Peyer's patch (tissue), 4 donors: ENCODE data around the gene CDNF. TPM values are rescaled to one million over a fixed set of nuclear protein-coding genes. Genes with fewer than 3 reads are reported as not detected.
"Not testable (repeated sequence)": the region's sequence is repeated elsewhere in the genome, so short reads cannot be mapped to it uniquely, and the experiment has no call there.

ENCODE experiments used
- DNase-seq, 3 donors: peaks; one replicate each; pipeline ENCODE4 v3.0.0-alpha.2; 2017 to 2019
- H3K27ac ChIP-seq, 4 donors: fragments of 200-600 bp; sonication (generic); one replicate each; pipeline ENCODE4 v1.5.1; 2016 to 2019
- H3K27me3 ChIP-seq, 2 donors: fragments of 200-600 bp; sonication (generic); one replicate each; pipeline ENCODE4 v1.5.1; 2019
- H3K36me3 ChIP-seq, 3 donors: fragments of 200-600 bp; sonication (generic); one replicate each; pipeline ENCODE4 v1.5.1; 2016 to 2019
- H3K4me1 ChIP-seq, 4 donors: fragments of 200-600 bp; sonication (generic); one replicate each; pipeline ENCODE4 v1.5.1; 2016 to 2019
- H3K4me3 ChIP-seq, 4 donors: fragments of 200-600 bp; sonication (generic); 1 replicate in 3 of 4; 2 replicates in 1 of 4; pipeline ENCODE4 v1.5.1; 2016 to 2019; ENCODE audit warnings: mild to moderate bottlenecking in 1 of 4
- H3K9me3 ChIP-seq, 4 donors: fragments of 200-600 bp; sonication (generic); one replicate each; pipeline ENCODE4 v1.5.1; 2016 to 2019; ENCODE audit warnings: mild to moderate bottlenecking in 1 of 4
- POLR2A ChIP-seq, 2 donors: fragments of 450-650 bp; IDR thresholded peaks; one replicate each; pipeline ENCODE4 v1.5.1; 2017; ENCODE audit warnings: antibody characterized with exemption in 2 of 2, mild to moderate bottlenecking in 2 of 2, moderate library complexity in 2 of 2
- total RNA-seq, 4 donors: library from RNA; depleted of rRNA; stranded (reverse); fragments of >200 nt; gene quantifications; one replicate each; pipeline ENCODE4 v1.1.0, GENCODE V29; 2016
- TF ChIP-seq, protein P1 (sequence below), 6 experiments: fragments of 450-650 bp in 4 of 6; fragments of 200-600 bp in 2 of 6; sonication (generic) in 1 of 6; IDR thresholded peaks; one replicate each; pipeline ENCODE4 v1.5.1; 2017 to 2019; ENCODE audit warnings: antibody characterized with exemption in 6 of 6, mild to moderate bottlenecking in 3 of 6, moderate library complexity in 1 of 6

The CDNF gene
- total RNA-seq, 4 donors from 2014 or later, result 3.1 to 6.7 (median 4.0) TPM; not detected in 1

DNA sequence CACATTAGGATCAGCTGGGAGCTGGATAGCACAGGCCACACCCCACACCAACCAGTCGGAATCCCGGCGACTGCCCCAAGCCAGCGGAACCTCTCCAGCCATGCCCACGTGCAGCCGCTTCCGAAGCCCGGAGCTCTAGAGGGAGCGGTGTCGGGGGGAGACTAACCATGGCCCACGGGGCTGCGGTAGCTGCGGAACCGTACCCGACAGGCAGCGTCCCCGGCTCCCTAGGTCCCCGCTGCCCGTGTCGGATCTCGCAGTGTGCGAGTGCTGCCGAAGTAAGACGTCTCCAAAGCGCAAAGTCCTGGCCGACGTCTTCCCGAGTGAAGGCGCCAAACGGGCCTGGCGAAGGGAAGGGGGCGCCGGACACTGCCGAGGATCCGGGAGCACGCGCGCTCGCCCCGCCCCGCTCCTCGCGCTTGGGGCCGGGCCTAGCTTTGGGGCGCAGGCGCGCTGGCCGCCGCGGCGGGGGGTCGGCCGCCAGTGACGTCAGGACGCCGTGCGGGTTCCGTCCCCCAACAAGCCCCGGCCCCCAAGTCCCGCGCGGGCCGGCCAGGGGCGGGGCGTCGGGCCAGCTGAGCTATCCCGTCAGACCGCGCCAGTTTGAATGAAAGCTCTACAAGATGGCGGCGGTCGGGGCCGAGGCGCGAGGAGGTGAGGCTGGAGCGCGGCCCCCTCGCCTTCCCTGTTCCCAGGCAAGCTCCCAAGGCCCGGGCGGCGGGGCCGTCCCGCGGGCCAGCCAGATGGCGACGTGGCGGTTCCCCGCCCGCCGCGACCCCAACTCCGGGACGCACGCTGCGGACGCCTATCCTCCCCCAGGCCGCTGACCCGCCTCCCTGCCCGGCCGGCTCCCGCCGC lies 40.7 kb upstream of the CDNF start, which contains the start of gene SUV39H2:
TSS of gene SUV39H2 (plus strand) at position 601 of the 858 bp plus-strand sequence. CDS start at position 624, 23 bp downstream.
- peak; percentile 93 to 97 (median 97) for DNase-seq
- Histone ChIP-seq H3K4me3 (peak within 1 kb of the TSS; percentile 83 to 99 (median 93)), H3K27me3 (no peaks in the 10 kb centered on the region), H3K27ac (peak within 1 kb of the TSS; percentile 83 to 93 (median 90)), H3K36me3 (no peaks in the 10 kb centered on the region), H3K9me3 (no peaks in the 10 kb centered on the region), H3K4me1 (peaks cover 0 to 15% (median 0%) of the 10 kb centered on the region in 4 donors)
- TF ChIP-seq POLR2A (IDR thresholded peaks at IDR 0.05), result peak; percentile 70 to 73
- TF ChIP-seq, protein P1, sequence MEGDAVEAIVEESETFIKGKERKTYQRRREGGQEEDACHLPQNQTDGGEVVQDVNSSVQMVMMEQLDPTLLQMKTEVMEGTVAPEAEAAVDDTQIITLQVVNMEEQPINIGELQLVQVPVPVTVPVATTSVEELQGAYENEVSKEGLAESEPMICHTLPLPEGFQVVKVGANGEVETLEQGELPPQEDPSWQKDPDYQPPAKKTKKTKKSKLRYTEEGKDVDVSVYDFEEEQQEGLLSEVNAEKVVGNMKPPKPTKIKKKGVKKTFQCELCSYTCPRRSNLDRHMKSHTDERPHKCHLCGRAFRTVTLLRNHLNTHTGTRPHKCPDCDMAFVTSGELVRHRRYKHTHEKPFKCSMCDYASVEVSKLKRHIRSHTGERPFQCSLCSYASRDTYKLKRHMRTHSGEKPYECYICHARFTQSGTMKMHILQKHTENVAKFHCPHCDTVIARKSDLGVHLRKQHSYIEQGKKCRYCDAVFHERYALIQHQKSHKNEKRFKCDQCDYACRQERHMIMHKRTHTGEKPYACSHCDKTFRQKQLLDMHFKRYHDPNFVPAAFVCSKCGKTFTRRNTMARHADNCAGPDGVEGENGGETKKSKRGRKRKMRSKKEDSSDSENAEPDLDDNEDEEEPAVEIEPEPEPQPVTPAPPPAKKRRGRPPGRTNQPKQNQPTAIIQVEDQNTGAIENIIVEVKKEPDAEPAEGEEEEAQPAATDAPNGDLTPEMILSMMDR (IDR thresholded peaks at IDR 0.05), result peak in 1 of 6 experiments; percentile 18

DNA sequence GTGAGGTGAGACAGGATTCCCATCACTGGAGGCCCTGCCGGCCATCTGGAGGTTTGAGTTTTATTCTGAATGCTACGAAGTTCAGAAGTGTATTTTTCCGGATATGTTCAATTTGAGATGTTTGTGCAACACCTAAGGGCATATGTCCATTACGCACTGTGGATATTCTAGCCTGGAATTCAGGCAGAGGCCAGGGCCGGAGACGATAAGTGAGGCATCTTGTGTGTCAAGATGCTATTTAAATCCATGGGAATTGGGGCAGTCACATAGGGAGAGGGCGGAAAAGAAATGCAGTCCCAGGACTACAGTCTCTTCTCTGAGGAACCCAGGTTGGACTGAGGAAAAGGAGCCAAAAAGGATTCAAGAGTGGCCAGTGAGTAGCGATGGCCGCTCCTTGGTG lies 38.9 kb upstream of the CDNF start:
- H3K27ac ChIP-seq, result no peak overlapping the region
- H3K4me1 ChIP-seq, result peaks cover 0 to 15% (median 0%) of the 10 kb centered on the region in 4 donors
- no peak overlapping the region for H3K4me3 ChIP-seq
- no peak for TF ChIP-seq POLR2A (IDR thresholded peaks at IDR 0.05)
- DNase-seq, result no peak
- H3K9me3 ChIP-seq, result no peaks in the 10 kb centered on the region
- no peaks in the 10 kb centered on the region for H3K36me3 ChIP-seq
- H3K27me3 ChIP-seq, result no peaks in the 10 kb centered on the region

DNA sequence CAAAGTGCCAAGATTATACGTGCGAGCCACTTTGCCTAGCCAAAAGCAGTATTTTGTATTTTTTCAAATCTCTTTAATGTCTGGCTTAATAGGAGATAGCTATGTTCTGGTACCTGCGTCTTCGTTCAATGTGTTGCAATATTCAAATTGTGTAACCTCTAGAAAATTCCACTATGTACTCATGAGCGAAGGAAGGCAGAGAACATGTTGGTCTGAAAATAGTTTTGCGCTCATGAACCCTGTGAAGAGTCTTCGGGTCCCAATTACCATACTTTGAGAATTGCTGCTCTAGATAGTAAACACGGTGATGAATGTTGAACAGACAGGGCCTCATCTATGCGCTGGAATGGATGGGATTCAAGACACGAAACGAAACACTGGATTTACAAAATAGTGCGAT lies 38.1 kb upstream of the CDNF start:
- H3K27me3 ChIP-seq, result no peaks in the 10 kb centered on the region
- peaks cover 0 to under 1% (median 0%) of the 10 kb centered on the region in 3 donors for H3K36me3 ChIP-seq
- no peak overlapping the region for H3K27ac ChIP-seq
- TF ChIP-seq POLR2A (IDR thresholded peaks at IDR 0.05), result no peak
- TF ChIP-seq, protein P1 (IDR thresholded peaks at IDR 0.05), result no peak
- DNase-seq, result no peak
- H3K4me3 ChIP-seq, result no peak overlapping the region
- no peaks in the 10 kb centered on the region for H3K9me3 ChIP-seq
- peaks cover 0 to 15% (median 0%) of the 10 kb centered on the region in 4 donors for H3K4me1 ChIP-seq

DNA sequence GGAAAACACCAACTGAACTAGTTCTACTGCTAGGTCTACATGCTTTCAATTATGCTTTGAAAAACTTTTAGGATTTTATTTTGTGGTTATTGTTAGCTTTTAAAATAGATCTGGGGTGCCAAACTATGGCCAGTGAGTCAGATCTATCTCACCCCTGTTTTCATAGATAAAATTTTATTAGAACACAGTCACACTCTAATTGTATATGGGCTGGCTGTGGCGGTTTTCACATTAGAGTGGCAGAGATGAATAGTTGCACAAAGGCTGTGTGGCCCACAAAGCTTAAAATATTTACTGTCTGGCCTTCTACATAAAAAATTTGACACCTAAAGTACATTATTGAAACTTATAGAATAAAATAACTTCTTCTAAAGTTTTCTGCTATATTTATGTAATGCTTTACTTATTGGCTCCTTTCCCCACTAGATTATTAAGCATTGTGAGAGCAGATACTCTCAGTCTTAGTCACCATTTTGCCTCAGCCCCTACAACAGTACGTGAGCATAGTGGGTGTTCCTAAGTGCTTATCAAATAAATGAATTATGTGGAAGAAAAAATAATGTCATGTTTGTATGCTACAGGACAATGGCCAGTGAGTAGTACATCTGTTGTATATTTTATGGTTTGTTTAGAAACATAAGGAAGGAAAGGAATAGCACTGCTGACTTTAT lies 35.4 kb upstream of the CDNF start:
- H3K4me3 ChIP-seq, result no peak overlapping the region
- peaks cover 0 to 10% (median 0%) of the 10 kb centered on the region in 4 donors for H3K4me1 ChIP-seq
- H3K9me3 ChIP-seq, result no peaks in the 10 kb centered on the region
- TF ChIP-seq POLR2A (IDR thresholded peaks at IDR 0.05), result no peak
- TF ChIP-seq, protein P1 (IDR thresholded peaks at IDR 0.05), result no peak
- DNase-seq, result no peak
- no peaks in the 10 kb centered on the region for H3K27me3 ChIP-seq
- no peak overlapping the region for H3K27ac ChIP-seq
- peaks cover 0 to 28% (median 0%) of the 10 kb centered on the region in 3 donors for H3K36me3 ChIP-seq

DNA sequence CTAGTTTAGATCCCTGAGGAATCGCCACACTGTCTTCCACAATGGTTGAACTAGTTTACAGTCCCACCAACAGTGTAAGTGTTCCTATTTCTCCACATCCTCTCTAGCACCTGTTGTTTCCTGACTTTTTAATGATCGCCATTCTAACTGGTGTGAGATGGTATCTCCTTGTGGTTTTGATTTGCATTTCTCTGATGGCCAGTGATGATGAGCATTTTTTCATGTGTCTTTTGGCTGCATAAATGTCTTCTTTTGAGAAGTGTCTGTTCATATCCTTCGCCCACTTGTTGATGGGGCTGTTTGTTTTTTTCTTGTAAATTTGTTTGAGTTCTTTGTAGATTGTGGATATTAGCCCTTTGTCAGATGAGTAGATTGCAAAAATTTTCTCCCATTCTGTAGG lies 27.0 kb upstream of the CDNF start:
- Histone ChIP-seq H3K4me1 (peaks cover 0 to 15% (median 0%) of the 10 kb centered on the region in 4 donors), H3K36me3 (peaks cover 0 to 42% (median 0%) of the 10 kb centered on the region in 3 donors)
- DNase-seq, H3K9me3 ChIP-seq, H3K4me3 ChIP-seq, H3K27me3 ChIP-seq, H3K27ac ChIP-seq: not testable (repeated sequence)

DNA sequence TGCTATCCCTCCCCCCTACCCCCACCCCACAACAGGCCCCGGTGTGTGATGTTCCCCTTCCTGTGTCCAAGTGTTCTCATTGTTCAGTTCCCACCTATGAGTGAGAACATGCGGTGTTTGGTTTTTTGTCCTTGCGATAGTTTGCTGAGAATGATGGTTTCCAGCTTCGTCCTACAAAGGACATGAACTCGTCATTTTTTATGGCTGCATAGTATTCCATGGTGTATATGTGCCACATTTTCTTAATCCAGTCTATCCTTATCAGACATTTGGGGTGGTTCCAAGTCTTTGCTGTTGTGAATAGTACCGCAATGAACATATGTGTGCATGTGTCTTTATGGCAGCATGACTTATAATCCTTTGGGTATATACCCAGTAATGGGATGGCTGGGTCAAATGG lies 26.6 kb upstream of the CDNF start:
- not testable (repeated sequence) for H3K27me3 ChIP-seq, H3K27ac ChIP-seq, H3K9me3 ChIP-seq, DNase-seq, H3K4me3 ChIP-seq
- Histone ChIP-seq H3K4me1 (peaks cover 0 to 16% (median 0%) of the 10 kb centered on the region in 4 donors), H3K36me3 (peaks cover 0 to 38% (median 0%) of the 10 kb centered on the region in 3 donors)

DNA sequence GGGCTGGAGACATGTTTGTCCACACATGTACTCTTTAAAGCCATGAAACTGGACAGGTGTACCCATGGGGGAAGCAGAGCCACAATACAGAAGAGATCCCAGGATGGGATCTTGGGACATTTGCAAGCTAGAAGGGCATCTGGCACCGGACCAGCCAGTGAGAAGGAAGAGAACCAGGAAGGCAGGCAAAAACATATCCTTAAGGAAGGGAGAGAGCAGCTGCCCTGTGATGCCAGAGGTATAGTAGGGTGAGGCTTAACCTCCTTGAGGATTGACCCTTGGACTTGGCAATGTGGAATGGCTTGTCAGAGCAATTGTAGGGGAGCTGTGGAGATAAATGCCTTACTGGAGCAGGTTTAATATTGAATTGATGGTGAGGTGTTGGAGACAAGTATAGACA lies 23.0 kb upstream of the CDNF start:
- H3K4me3 ChIP-seq, result no peak overlapping the region
- peak overlapping the region in 3 of 4 donors; percentile 50 to 77 (median 76) for H3K27ac ChIP-seq
- peak in 2 of 3 donors; percentile 74 to 76 for DNase-seq
- TF ChIP-seq, protein P1 (IDR thresholded peaks at IDR 0.05), result no peak
- no peak for TF ChIP-seq POLR2A (IDR thresholded peaks at IDR 0.05)
- no peaks in the 10 kb centered on the region for H3K27me3 ChIP-seq
- H3K9me3 ChIP-seq, result no peaks in the 10 kb centered on the region
- H3K36me3 ChIP-seq, result peaks cover 0 to 22% (median 0%) of the 10 kb centered on the region in 3 donors
- H3K4me1 ChIP-seq, result peaks cover 0 to 16% (median 0%) of the 10 kb centered on the region in 4 donors
